Measurements from ENCODE around the gene SLC6A4.
"Not testable (repeated sequence)": the region's sequence is repeated elsewhere in the genome, so short reads cannot be mapped to it uniquely, and the experiment has no call there.

The SLC6A4 gene

DNA sequence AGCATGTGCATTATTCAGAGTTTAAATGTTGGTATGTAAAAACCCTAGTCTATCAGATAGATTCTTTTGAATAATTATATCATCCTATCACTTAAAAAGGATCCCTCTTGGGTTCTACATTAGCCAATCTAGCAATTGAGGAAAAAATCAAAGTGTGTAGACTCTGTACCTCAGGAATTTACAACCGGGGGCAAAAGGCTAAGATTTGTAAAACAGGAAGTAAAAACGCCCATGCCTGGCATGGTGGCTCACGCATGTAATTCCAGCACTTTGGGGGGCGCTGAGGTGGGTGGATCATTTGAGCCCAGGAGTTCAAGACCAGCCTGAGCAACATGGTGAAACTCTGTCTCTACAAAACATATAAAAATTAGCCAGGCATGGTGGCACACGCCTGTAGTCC, 58.6 kb downstream of the SLC6A4 start:
- in situ Hi-C loops (cut with MboI; ENCODE audit: low sequenced_read_pairs) = no loop called here

DNA sequence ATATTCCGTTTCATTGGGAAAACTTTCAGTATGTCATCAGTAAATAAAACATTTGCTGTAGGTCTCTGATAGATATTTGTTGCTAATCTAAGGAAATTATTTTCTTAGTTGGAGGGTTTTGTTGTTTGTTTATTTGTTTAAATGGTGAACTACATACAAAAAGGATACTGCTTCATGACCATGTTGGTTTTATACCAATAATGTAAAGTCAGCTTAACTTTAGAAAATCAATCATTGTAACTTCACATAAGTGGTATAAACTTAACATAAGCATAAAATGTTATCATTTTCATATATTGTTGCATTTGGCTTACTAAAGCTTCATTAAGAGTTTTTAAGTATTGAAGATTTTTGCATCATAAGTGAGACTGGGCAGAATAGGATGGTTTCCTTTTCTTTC, 60.9 kb downstream of the SLC6A4 start:
- in situ Hi-C loops (cut with MboI; ENCODE audit: low sequenced_read_pairs) = no loop called here

DNA sequence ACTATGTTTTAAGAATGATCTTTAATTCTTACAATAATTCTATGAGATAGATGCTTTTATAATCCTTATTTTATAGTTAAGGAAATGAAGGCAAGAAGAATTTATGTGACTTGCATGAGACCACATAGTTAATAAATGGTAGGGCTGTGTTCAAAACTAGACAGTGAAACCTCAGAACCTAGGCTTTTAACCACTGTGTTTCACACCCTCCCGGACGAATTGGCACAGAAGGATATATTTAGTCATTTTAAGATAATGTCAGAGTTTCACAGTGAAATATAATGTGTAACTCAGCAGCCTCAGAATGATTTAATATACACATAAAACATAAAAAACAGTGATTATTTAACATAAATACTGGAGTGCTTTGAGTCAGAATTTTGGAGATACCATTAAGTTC, 61.8 kb downstream of the SLC6A4 start:
- in situ Hi-C loops (cut with MboI; ENCODE audit: low sequenced_read_pairs) = no loop called here

DNA sequence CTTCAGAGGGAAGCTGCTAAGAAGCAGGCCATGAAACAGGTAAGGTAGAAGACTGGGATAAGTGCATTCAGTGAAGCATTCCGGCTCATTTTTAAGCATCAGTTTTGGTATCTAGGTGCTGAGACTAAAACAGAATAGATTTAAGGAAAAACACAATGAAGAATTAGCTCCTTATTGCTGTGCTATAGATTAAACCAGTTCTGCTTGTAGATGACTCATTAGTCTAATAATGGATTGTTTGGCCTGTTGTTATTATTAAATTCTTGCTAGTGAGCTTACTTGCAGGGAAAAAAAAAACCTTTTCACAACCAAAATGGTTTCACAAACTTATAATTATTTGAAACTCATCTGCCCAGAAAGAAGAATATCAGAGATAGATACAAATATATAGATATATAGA, 62.9 kb downstream of the SLC6A4 start:
- in situ Hi-C loops (cut with MboI; ENCODE audit: low sequenced_read_pairs) = no loop called here

DNA sequence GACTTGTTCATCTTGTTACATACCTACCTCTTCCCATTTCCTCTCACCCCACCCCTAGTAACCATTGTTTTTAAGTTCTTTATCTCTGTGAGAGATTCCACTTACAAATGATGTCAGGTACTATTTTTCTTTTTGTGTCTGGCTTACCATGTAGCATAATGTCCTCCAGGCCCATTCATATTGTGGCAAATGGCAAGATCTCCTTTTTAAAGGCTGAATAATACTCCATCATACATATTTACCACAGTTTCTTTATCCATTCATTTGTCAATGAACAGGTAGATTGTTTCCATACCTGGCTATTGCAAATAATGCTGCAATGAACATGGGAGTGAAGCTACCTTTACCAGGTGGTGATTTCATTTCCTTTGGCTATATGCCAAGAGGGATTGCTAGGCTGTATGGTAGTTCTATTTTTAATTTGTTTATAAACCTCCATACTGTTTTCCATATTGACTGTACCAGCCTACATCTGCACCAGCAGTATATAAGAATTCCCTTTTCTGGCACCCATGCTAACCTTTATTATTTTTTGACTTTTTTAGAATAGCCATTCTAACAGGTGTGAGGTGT, 65.0 kb downstream of the SLC6A4 start:
- in situ Hi-C loops (cut with MboI; ENCODE audit: low sequenced_read_pairs) = no loop called here

- in situ Hi-C loops (cut with MboI; ENCODE audit: low sequenced_read_pairs) = no loop called here
Observed at GRCh38 chr17:30165960-30166359, 69.5 kb downstream of the SLC6A4 start.

DNA sequence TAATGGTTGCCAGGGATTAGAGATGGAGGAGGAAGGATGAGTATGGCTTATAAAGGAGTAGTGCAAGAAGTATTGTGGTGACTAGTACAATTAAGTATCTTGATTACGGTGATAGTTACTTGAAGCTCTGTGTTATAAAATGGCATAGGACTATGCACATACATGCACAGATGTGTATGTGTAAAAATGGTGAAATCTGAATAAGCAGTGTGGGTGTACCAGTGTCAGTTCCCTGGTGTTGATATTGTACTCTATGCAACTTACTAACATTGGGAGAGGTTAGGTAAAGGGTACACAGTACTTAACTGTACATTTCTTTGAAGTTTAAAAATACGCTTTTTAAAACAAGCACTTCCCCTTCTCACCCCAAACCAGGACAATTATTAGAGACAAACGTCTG, 70.3 kb downstream of the SLC6A4 start:
- in situ Hi-C loops (cut with MboI; ENCODE audit: low sequenced_read_pairs) = no loop called here

- in situ Hi-C loops (cut with MboI; ENCODE audit: low sequenced_read_pairs) = no loop called here
Observed at GRCh38 chr17:30164531-30164930, 71.0 kb downstream of the SLC6A4 start.

GRCh38 chr17:30161601-30162000, 73.9 kb downstream of the SLC6A4 start:
- in situ Hi-C loops (cut with MboI; ENCODE audit: low sequenced_read_pairs) = no loop called here

- in situ Hi-C loops (cut with MboI; ENCODE audit: low sequenced_read_pairs) = no loop called here
Observed at GRCh38 chr17:30160419-30161172, 74.9 kb downstream of the SLC6A4 start.

- in situ Hi-C loops (cut with MboI; ENCODE audit: low sequenced_read_pairs) = no loop called here
Observed at GRCh38 chr17:30158896-30159625, 76.4 kb downstream of the SLC6A4 start.

GRCh38 chr17:30155389-30155788, 80.1 kb downstream of the SLC6A4 start:
- in situ Hi-C loops (cut with MboI; ENCODE audit: low sequenced_read_pairs) = no loop called here

GRCh38 chr17:30153463-30153862, 82.0 kb downstream of the SLC6A4 start:
- in situ Hi-C loops (cut with MboI; ENCODE audit: low sequenced_read_pairs) = no loop called here

DNA sequence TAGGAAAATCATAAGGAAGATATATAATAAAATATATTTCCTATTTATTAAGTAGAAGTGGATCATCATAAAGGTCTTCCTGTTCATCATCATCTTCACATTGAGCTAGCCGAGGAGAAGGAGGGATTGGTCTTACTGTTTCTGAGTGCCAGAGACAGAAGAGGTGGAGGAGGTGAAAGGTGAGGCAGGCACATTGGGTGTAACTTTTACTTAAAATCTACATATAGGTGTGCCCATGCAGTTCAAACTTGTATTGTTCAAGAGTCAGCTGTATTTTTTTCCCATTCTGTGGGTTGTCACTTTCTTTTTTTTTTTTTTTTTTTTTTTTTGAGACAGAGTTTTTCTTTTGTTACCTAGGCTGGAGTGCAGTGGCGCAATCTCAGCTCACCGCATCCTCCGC, 84.0 kb downstream of the SLC6A4 start:
- in situ Hi-C loops (cut with MboI; ENCODE audit: low sequenced_read_pairs) = no loop called here

GRCh38 chr17:30148376-30148775, 87.1 kb downstream of the SLC6A4 start:
- in situ Hi-C loops (cut with MboI; ENCODE audit: low sequenced_read_pairs) = no loop called here

GRCh38 chr17:30147860-30148259, 87.6 kb downstream of the SLC6A4 start:
- in situ Hi-C loops (cut with MboI; ENCODE audit: low sequenced_read_pairs) = not testable (repeated sequence)
